SU-DHL-6 (cell line): ENCODE results near the gene MROH8.

Experiments
- H2AFZ ChIP-seq: fragments of 200-600 bp; sonication (generic); 2 replicates; pipeline ENCODE4 v1.6.1; 2014; ENCODE audit warnings: low read depth, mild to moderate bottlenecking, moderate library complexity, mixed read lengths, antibody characterized with exemption, low read length; ENCODE audit not compliant: severe bottlenecking
- H3F3A ChIP-seq: fragments of 200-600 bp; shearing (Covaris generic); 2 replicates; pipeline ENCODE4 v1.6.0; 2016; ENCODE audit warnings: antibody characterized with exemption, mild to moderate bottlenecking; ENCODE audit not compliant: insufficient read depth
- H3K27ac ChIP-seq: fragments of 200-600 bp; sonication (generic); 2 replicates; pipeline ENCODE4 v1.5.1; 2016; ENCODE audit warnings: low read depth, mild to moderate bottlenecking, low read length, moderate library complexity, mixed read lengths
- H3K27me3 ChIP-seq: fragments of 200-600 bp; sonication (generic), shearing (Covaris generic); 2 replicates; pipeline ENCODE4 v1.6.0; 2014; ENCODE audit warnings: mild to moderate bottlenecking, low read length
- H3K36me3 ChIP-seq: fragments of 200-600 bp; sonication (generic); 2 replicates; pipeline ENCODE4 v1.6.1; 2014; ENCODE audit warnings: mild to moderate bottlenecking, low read length, mixed read lengths
- H3K4me2 ChIP-seq: fragments of 300-600, 200-600 bp; shearing (Covaris generic), sonication (generic); 2 replicates; pipeline ENCODE4 v1.6.0; 2014; ENCODE audit warnings: low read length, low read depth, mild to moderate bottlenecking; ENCODE audit not compliant: poor library complexity, severe bottlenecking
- H3K4me3 ChIP-seq: fragments of 200-600 bp; sonication (generic); 2 replicates; pipeline ENCODE4 v1.5.1; 2014; ENCODE audit warnings: antibody characterized with exemption, low read length, mild to moderate bottlenecking, mixed read lengths; ENCODE audit not compliant: insufficient read depth, poor library complexity, severe bottlenecking
- H3K79me2 ChIP-seq: fragments of 200-600 bp; sonication (generic); 2 replicates; pipeline ENCODE4 v1.6.1; 2014; ENCODE audit warnings: mild to moderate bottlenecking, low read length, moderate library complexity; ENCODE audit not compliant: insufficient read depth
- H3K9ac ChIP-seq: fragments of 200-600 bp; sonication (generic); 2 replicates; pipeline ENCODE4 v1.7.0; 2014; ENCODE audit warnings: mild to moderate bottlenecking, low read length
- H3K9me2 ChIP-seq: fragments of 200-600 bp; sonication (generic); replicated peaks from 2 replicates; pipeline ENCODE4 v1.6.1; 2014; ENCODE audit warnings: low read length; ENCODE audit not compliant: insufficient read depth
- H3K9me3 ChIP-seq: fragments of 200-600 bp; sonication (generic); 2 replicates; pipeline ENCODE4 v1.6.1; 2014; ENCODE audit warnings: low read length, mixed read lengths; ENCODE audit not compliant: insufficient read depth
- H4K20me1 ChIP-seq: fragments of 200-600 bp; sonication (generic); 2 replicates; pipeline ENCODE4 v1.6.1; 2014; ENCODE audit warnings: low read depth, mild to moderate bottlenecking, antibody characterized with exemption, low read length, moderate library complexity, mixed read lengths
- CTCF ChIP-seq: fragments of 200-600 bp; sonication (generic); IDR thresholded peaks from one replicate; pipeline ENCODE4 v1.5.1; 2017; ENCODE audit warnings: antibody characterized with exemption, mild to moderate bottlenecking, low read length, moderate library complexity; ENCODE audit not compliant: insufficient read depth, poor library complexity, severe bottlenecking
- EZH2phosphoT487 ChIP-seq: fragments of 200-600 bp; sonication (generic), shearing (Covaris generic); conservative IDR thresholded peaks from 2 replicates; pipeline ENCODE4 v1.6.1; 2018; ENCODE audit warnings: mild to moderate bottlenecking, antibody characterized with exemption, low read length, moderate library complexity, mixed read lengths

MROH8 gene

GRCh38 chr20:37165031-37165430 is 14.3 kb downstream of the MROH8 start:
- no peaks in the 10 kb centered on the region for H3K36me3 ChIP-seq
- H3K4me2 ChIP-seq, result no peak overlapping the region
- no peak overlapping the region for H3K4me3 ChIP-seq
- H3K9me3 ChIP-seq, result no peaks in the 10 kb centered on the region
- no peaks in the 10 kb centered on the region for H3K79me2 ChIP-seq
- TF ChIP-seq EZH2phosphoT487, result no peak
- TF ChIP-seq CTCF, result no peak
- no peaks in the 10 kb centered on the region for H3K9me2 ChIP-seq
- H2AFZ ChIP-seq, result no peak overlapping the region
- no peaks in the 10 kb centered on the region for H3F3A ChIP-seq
- no peak overlapping the region for H3K27ac ChIP-seq
- no peaks in the 10 kb centered on the region for H4K20me1 ChIP-seq
- H3K9ac ChIP-seq, result no peak overlapping the region
- H3K27me3 ChIP-seq, result no peaks in the 10 kb centered on the region

GRCh38 chr20:37163832-37164554 is 15.4 kb downstream of the MROH8 start:
- no peak overlapping the region for H3K4me3 ChIP-seq
- H3K4me2 ChIP-seq, result no peak overlapping the region
- no peaks in the 10 kb centered on the region for H3K9me3 ChIP-seq
- no peaks in the 10 kb centered on the region for H4K20me1 ChIP-seq
- H3F3A ChIP-seq, result no peaks in the 10 kb centered on the region
- H3K36me3 ChIP-seq, result no peaks in the 10 kb centered on the region
- no peak for TF ChIP-seq CTCF
- TF ChIP-seq EZH2phosphoT487, result no peak
- H3K9ac ChIP-seq, result no peak overlapping the region
- no peak overlapping the region for H3K27ac ChIP-seq
- H3K9me2 ChIP-seq, result no peaks in the 10 kb centered on the region
- no peak overlapping the region for H2AFZ ChIP-seq
- H3K79me2 ChIP-seq, result no peaks in the 10 kb centered on the region
- H3K27me3 ChIP-seq, result no peaks in the 10 kb centered on the region

- TF ChIP-seq CTCF (no peak), EZH2phosphoT487 (no peak)
Measured at GRCh38 chr20:37162646-37163045, 16.7 kb downstream of the MROH8 start.

More at GRCh38 chr20:37162646-37163045, 16.7 kb downstream of the MROH8 start:
- H3K9ac ChIP-seq, result no peak overlapping the region
- H3K4me3 ChIP-seq, result no peak overlapping the region
- no peaks in the 10 kb centered on the region for H3K36me3 ChIP-seq
- H3K27me3 ChIP-seq, result no peaks in the 10 kb centered on the region
- H3K9me3 ChIP-seq, result no peaks in the 10 kb centered on the region
- H2AFZ ChIP-seq, result no peak overlapping the region
- no peaks in the 10 kb centered on the region for H4K20me1 ChIP-seq
- no peaks in the 10 kb centered on the region for H3K9me2 ChIP-seq
- no peak overlapping the region for H3K4me2 ChIP-seq
- no peaks in the 10 kb centered on the region for H3K79me2 ChIP-seq
- H3K27ac ChIP-seq, result no peak overlapping the region
- H3F3A ChIP-seq, result no peaks in the 10 kb centered on the region
